SKM-1 treated with dmso at 0.1 percent for 144 hours (cell line): Measurements from ENCODE around the gene NSMCE1.

Source experiments
- DNase-seq: peaks from one replicate; lab custom pipeline; 2025; ENCODE audit not compliant: unreplicated experiment; lab: John Stamatoyannopoulos, UW

NSMCE1 gene

GRCh38 chr16:27245276-27246172 is 23.0 kb downstream of the NSMCE1 start:
- DNase-seq = no peak

- DNase-seq = no peak
Observed at GRCh38 chr16:27244363-27244755, 24.2 kb downstream of the NSMCE1 start.

- DNase-seq = no peak
Observed at GRCh38 chr16:27243725-27244362, 24.7 kb downstream of the NSMCE1 start.

DNA sequence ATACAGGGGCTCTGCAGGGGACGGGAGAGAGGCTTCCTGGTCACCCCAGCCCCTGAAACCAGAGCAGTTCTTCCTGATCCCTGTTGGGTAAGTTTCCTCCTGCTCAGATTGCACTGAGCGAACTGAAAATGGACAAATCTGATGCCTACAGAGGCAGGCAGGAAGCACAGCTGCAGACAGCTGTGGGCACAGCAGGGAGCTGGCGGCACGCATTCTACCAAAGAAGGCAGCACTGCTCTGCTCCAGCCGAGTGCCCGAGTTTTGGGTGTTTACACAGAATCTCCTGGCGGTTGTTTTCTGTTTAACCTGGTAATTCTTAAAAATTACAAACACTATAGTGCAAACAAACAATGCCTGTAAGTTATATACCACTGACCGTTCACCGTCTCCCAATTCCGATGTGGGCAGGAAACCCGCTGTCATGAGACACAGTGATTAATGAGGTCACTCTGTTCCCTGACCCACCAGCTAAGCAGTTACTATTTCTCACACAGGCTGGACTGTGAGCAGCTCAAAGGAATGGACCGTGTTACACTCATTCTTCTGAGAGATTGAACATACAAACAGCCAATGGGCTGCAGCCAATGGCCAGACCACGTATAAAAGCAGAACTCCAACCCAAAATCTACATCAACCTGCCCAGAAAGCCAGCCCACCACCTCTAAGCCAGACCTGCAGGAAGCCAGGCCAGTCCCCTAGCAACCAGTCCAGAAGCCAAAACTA is 25.5 kb downstream of the NSMCE1 start:
- no peak for DNase-seq

DNA sequence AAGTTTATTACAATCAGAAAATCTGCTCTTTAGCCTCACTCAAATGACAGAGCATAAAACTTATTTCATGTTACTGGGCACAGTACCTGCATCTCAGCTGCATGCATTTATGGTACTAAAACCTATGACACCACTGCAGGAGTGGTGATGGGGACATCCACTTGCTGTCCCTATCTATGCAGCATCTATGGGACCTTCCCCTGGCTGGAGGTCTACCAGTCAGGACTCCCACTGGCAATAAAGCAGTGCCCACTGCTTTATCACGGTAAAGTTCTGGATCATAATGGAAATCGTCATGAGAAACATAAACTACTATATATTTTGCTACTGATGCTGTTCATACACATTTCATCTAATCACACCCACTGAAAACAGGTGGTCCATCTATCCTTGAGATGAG is 26.2 kb downstream of the NSMCE1 start:
- DNase-seq = no peak

DNA sequence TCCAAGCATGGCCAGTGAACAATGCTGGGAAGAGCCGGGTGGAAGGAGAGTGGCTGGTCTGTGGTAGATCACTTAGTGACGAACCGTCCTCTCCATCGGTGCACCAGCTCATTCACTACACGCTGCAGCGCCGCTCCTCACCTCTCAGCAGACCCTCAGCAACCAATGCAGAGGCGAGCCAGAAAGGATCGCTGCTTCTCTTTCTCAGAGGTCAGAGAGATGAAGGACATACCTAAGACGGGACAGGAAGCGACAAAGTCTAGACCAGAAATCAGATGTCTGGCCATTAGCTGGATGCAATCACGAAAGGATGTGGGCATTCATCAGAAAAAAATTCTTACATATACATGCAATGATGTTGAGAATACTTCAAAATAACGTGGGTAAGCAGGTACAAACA is 26.9 kb downstream of the NSMCE1 start:
- DNase-seq = no peak

GRCh38 chr16:27240948-27241531 is 27.5 kb downstream of the NSMCE1 start:
- DNase-seq = no peak

- DNase-seq = no peak
Observed at GRCh38 chr16:27239906-27240655, 28.5 kb downstream of the NSMCE1 start.

DNA sequence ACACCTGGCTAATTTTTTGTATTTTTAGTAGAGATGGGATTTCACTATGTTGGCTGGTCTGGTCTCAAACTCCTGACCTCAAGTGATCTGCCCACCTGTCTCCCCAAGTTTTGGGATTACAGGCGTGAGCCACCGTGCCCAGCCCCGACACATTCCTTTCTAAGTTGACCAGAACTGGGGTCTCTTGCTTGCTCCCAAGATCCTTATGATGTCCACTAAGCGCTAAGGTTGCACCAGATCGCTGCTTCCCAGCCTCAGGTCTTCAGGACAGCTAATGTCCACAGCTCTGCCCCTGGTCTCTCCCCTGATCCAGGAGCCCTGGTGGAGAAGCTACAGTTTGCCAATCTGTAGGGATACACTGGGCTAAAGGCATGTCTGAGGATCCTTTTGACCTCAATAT is 29.5 kb downstream of the NSMCE1 start:
- DNase-seq = no peak

DNA sequence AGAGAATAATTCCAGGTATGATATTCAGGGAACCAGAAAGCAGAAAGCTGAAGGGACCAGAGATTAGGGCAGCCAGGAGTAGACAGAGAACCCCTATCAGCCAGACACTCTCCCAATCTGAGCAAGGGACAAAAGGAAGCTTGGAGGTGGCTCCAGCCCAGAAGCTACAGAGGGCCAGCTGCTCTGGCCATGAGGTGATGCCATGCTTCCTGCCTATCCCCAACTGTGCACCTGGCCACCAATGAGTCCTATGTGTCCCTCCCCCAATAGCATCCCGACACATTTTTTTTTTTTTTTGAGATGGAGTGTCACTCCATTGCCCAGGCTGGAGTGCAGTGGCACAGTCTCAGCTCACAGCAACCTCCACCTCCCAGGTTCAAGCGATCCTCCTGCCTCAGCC is 30.0 kb downstream of the NSMCE1 start:
- DNase-seq = no peak

DNA sequence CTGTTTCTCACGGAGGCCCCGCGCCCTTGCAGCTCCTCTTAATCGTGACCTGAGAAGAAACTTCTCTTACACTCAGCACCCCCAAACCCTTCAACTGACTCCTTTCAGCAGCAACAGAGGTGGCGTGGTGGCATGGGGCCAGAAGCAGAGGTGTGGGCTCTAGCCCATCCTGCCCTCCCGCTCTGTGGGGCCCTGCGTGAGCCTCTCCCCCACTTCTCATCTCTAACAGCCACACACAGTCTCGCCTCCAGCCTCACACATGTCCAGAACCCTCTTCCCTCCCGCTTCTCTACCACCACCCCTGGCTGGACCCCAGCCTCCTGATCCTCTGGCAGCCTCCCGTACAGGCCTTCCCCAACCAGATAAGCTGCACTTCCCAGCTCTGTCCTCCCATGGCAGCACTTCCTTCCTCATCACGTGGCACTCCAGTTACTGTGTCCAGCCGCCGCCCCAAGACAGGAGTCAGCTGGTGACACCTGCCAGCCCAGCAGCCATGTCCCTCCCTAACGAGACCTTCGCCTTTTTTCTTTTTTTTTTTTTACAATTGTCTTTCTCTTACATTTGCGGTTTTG is 30.5 kb downstream of the NSMCE1 start:
- DNase-seq = no peak

DNA sequence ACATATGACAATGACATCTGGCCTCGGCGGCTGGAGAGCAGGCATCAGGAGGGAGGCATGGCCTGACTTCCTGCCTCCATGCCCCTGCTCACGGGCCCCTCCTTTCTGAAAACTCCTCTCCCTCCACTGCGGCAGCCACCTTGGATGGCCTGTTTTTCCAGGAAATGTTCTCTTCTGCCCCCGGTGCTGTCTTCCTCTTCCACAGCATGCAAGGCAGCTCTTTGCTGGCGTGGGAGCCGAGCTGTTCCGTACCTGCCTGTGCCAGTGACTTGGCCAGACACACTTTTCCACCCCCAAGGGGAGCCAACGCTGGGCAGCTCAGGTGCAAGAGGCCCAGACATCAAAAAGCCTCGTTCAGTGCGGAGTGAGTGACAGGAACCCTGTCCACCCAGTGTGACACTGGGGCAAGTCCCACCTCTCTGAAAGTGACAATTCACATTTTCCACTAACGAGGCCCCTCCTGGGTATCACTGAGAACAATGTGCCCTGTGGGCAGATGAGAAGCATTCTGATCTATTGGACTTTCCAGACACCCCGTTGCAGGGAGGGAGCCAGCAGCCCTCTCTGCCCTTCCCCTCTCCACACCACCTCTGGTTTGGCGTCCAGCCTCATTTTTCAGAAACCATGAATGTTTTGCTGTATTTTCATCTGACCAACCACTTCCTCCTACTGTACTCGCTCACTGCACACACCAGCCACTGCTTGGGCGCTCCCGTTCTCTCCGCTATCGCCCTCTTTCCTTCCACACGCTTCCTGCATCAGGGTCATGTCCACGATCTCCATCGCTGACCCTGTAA is 31.2 kb downstream of the NSMCE1 start:
- DNase-seq = no peak

DNA sequence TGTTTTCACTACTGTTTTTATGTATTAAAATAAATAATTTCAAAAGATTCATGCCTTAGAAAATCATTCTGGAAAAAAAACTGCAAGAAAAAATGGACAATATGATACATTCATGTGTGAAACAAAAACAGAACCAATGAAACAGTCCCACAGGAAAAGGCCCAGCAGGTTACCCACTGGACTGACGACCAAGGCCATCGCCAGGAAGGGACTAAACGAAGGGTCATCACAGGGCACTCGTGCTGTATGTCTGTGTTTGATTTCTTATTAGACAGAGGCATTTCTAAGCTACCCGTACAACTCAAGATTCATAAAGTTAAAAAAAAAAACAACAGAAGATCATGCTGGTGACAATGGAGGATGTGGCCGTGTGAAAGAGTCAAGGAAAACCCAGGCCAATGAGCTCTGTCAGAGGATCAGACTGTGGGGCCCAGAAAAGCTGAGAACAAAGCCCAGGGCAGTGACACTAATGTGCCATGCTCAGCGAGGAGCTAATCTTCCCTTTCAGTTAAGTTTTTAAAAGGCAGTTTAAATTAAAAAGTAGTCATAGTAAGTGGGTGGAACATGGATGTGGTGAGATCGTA is 31.8 kb downstream of the NSMCE1 start:
- no peak for DNase-seq

GRCh38 chr16:27235938-27236245 is 32.7 kb downstream of the NSMCE1 start:
- DNase-seq = no peak

GRCh38 chr16:27235055-27235937 is 33.3 kb downstream of the NSMCE1 start:
- peak; percentile 36 for DNase-seq

DNA sequence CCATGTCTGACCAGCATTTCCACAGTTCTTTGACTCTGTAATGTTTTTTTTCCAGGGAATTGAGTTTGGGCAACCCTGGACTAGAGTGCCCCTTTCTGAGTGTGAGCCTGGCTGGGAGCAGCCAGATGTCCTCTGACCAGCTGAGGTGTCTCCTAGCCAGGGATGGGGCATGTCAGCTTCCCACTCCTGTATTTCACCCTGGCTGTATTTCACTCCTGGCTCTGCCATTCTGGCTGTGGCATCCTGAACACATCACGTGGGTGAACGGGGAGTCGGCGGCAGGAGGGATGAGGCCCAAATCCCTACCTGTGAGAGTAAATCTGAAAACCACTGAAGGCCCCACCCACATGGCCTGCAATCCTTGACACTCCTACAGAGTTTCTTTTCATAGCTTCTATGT is 34.0 kb downstream of the NSMCE1 start:
- no peak for DNase-seq

DNA sequence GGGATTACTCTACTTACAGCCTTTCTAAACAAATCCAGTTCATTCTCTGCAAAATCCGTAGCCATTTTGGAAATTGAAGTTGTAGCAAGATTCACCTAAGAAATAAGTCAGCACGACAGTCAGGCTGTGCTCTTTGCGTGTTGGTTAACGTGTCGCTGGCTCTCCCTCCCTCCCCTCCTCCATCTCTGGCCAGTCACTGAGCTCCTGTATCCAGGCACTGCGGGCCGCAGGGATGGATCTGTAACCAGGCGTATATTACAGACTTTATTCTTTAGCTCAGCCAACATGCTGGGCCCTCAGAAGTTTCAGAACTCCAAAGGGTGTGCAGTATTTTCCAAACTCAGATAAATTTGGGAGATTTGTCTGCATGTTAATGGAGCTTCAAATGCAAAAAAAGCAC is 34.4 kb downstream of the NSMCE1 start:
- DNase-seq = no peak

DNA sequence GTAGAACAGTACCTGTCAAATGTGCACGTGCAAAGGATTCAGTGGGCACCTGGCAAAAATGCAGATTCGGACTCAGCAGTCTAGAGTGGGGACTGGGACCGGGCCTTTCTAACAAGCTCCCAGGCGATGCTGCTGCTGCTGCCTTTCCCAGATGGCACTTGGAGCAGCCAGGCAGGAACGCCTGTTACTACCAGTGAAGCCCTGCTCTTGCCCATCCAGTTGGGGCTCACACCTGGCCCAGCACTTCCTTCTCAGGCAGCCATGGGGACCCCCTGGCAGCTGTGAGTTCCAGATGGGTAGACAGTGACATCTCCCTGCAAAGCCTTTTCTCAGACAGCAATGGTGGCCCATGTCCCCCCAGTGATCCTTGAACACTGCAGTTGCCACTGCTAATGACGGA is 34.8 kb downstream of the NSMCE1 start:
- no peak for DNase-seq
